Stimulated activated CD8-positive, alpha-beta memory T cell treated with anti-CD3 and anti-CD28 coated beads, Interleukin-12 subunit alpha, Interleukin-12 subunit beta, amount 100 ng/mL, for 24 hours (primary cell): ENCODE measurements around the gene RBM15.

ENCODE experiments used
- DNase-seq: peaks from one replicate; pipeline ENCODE4 v3.0.0-alpha.2; 2020; ENCODE audit errors: extremely low read depth

Gene RBM15

GRCh38 chr1:110321045-110321444 is 18.1 kb upstream of the RBM15 start:
- DNase-seq, result no peak

DNA sequence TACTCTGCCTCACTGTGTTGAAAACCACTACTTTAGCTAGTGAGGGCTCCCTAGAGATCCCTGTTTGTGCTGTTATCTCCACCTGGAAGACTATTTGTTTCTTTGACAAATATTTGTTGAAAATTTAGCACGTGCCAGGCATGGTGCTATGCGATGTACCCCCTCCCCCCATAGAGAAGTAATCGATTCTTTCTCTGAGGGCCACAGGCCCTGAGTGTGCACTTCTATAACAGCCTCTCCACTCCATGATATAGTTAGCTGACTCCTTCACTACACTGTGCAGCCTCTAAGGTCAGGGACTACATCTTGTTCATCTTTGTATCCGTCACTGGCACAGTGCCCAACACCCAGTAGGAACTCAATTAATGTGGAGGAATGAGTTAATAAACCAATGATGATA is 17.3 kb upstream of the RBM15 start:
- DNase-seq, result no peak

DNA sequence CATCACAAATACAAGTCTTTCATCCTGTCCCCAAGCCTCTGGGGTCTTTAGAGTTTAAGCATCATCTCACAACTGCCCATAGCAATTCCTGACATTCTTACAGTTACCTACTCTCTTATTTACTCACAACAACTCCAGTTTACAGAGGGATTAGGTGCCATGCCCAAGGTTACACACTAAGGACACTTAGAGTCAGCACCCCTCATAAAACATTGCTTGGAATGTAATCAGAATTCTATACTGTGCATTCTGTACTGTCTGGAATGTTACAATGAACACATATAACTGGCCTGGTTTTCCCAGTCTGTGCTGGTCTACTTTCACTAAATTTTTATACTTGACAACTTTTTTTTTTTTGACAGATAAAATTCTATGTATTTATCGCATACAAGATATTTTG is 14.5 kb upstream of the RBM15 start:
- DNase-seq, result no peak

DNA sequence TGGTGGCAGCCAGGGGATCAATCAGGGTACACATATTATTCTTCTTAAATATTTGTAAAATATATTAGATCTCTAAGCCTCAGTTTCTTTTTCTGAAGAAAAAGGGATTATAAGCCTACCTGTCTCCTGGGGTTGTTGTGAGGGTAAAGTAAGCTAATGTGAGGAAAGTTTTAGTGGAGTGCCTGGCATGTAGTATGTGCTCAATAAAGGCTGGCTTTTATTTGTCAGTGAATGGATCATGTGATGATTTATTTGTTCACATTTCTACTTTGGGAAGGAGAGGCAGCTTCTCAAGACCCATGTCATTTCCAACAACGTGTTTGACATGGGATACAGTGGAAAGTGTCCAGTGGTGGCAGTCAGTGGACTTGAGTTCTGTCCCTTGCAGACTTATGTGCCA is 12.4 kb upstream of the RBM15 start:
- DNase-seq, result no peak

GRCh38 chr1:110328274-110328673 is 10.9 kb upstream of the RBM15 start:
- no peak for DNase-seq

- DNase-seq, result no peak
Observed at GRCh38 chr1:110328700-110329099, 10.5 kb upstream of the RBM15 start.

DNA sequence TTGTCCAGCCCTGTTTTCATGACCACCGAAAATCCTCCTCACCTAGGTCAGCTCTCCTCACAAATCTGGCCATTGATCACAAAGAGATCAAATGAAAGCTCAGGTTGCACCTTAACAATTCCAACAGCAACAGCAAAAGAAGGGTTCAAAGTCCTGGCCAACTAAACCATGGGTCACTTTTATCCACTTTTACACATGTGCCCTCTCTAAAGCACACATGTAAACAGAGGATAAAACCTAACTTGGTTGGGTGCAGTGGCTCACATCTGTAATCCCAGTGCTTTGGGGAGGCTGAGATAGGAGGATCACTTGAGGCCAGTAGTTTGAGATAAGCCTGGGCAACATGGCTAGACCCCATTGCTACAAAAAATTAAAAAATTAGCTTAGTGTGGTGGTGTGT is 3.9 kb upstream of the RBM15 start:
- no peak for DNase-seq

GRCh38 chr1:110336300-110337039 is 2.7 kb upstream of the RBM15 start:
- DNase-seq, result no peak

- DNase-seq, result no peak
Observed at GRCh38 chr1:110337704-110338308, 1.4 kb upstream of the RBM15 start.

DNA sequence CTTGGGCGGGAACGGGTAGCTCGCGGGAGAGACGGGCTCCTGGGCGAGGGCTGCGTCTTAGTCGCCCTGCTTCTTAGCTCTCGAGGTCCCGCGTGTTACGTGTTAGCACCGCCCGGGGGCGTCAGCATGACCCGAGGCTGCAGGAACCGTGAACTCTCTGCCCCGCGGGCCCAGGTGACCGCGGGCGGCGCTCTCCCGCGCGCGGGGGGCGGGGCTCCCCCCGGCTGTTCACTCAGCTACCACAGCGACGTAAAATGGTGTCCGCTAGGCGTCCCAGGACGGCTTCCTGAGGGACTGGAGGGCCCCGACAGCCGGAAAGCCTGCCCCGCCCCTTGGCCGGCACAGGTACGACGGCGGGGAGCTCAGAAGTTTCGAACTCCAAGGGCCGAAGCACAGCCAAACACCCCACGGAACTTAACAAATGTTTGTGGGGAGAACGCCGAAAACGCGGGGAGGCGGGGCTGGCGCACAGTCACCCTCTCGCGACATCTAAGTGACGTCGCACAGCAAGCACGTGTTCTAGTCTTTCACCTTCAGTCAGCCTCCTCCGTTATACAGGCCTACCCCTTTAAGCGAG is 780 bp upstream of the RBM15 start:
- peak; percentile 87 for DNase-seq

- peak; percentile 30 for DNase-seq
Observed at GRCh38 chr1:110339407-110340206, 430 bp downstream of the RBM15 start.

GRCh38 chr1:110340207-110340468 is 961 bp downstream of the RBM15 start:
- no peak for DNase-seq

GRCh38 chr1:110341146-110341871 is 2.1 kb downstream of the RBM15 start:
- no peak for DNase-seq

DNA sequence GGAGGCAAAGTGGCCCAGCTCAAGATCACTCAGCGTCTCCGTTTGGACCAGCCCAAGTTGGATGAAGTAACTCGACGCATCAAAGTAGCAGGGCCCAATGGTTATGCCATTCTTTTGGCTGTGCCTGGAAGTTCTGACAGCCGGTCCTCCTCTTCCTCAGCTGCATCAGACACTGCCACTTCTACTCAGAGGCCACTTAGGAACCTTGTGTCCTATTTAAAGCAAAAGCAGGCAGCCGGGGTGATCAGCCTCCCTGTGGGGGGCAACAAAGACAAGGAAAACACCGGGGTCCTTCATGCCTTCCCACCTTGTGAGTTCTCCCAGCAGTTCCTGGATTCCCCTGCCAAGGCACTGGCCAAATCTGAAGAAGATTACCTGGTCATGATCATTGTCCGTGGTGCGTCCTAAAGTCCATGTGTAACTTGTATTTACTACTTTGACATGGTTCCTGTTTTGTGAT is 2.7 kb downstream of the RBM15 start:
- no peak for DNase-seq

GRCh38 chr1:110343249-110343648 is 4.1 kb downstream of the RBM15 start:
- no peak for DNase-seq

- DNase-seq, result no peak
Observed at GRCh38 chr1:110344152-110344551, 5.0 kb downstream of the RBM15 start.

DNA sequence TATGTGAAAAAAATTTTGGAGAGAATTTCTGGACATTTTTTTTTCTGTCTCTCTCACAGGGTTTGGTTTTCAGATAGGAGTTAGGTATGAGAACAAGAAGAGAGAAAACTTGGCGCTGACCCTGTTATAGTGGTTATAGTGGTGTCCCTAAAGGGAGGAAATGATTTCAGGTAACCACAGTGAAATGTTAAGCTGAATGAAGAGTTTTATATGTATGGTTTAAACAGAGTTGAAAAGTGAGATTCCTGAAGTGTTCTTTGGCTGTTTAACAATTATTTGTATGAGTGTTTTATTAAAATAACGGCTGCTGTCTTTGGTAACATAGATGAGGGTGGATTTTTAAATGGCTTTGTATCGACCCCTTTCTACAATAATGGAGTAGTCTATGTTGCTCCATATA is 6.3 kb downstream of the RBM15 start:
- DNase-seq, result no peak

- DNase-seq, result no peak
Observed at GRCh38 chr1:110346690-110347089, 7.5 kb downstream of the RBM15 start.

DNA sequence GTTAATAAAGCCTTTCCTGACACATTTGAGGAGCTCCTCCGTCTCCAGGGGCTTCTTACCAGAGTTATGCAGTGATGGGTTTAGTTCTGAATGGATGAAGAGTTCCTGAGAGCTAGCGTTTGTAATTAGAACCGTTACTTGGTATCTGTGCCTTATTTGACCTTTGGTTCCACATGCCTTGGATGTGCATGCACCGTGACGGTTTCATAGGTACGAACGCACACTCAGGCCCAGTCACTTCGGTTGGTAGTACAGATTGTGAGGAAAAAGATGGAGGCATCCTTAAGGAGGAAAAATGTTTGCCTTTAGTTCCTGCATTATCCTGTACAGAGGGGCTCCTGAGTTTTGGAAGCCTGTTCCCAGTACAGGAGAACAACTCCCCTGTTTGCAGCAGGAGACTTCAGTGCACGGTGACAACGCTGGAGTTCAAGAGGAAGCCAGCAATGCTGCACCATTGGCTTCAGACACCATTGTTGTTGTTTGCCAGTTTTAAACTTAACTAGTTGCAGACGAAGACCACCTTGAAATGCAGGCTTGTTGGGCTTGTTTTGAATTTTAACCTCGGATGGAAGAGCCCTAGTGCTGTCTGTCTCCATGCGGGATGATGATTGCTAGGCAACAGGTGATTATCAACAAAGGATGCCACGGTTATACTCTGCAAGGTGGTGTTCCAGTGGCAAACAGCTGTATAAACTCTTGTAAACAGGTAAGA is 8.2 kb downstream of the RBM15 start:
- DNase-seq, result no peak

DNA sequence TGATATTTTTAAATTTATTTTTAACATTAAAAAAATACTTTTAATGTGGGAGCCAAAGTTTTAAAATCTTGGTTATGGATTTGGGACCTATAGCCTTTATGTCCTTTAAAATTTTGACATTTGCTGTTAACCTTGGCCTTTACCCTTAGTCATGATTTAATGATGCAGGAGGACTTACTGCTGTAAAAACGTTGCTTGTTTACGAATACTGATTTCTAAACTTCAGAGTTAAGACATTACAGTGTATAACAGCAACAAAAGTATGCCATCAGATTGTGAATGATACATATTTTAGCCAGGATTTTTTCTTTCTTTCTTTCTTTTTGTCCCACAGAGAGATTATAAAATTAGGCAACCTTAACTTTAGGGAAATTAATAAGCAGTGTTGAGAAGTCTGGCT is 8.9 kb downstream of the RBM15 start:
- DNase-seq, result no peak

GRCh38 chr1:110348771-110349170 is 9.6 kb downstream of the RBM15 start:
- no peak for DNase-seq
